Esophagus muscularis mucosa (tissue), 4 donors: ENCODE results near the gene SLC38A10. TPM values are rescaled to one million over a fixed set of nuclear protein-coding genes. Genes with fewer than 3 reads are reported as not detected.

Source experiments
- DNase-seq: peaks from one replicate; pipeline ENCODE4 v3.0.0-alpha.2; 2017; ENCODE audit errors: extremely low spot score
- H3K27ac ChIP-seq, 4 donors: fragments of 200-600 bp; sonication (generic); replicated peaks in 1 of 4; 1 replicate in 3 of 4; 2 replicates in 1 of 4; pipeline ENCODE4 v1.5.1; 2016 to 2019; ENCODE audit warnings: mild to moderate bottlenecking in 1 of 4
- H3K27me3 ChIP-seq, 4 donors: fragments of 200-600 bp; sonication (generic); one replicate each; pipeline versions ENCODE4 v1.5.1 to v1.6.0; 2016 to 2019
- H3K36me3 ChIP-seq, 4 donors: fragments of 200-600 bp; sonication (generic); one replicate each; pipeline ENCODE4 v1.5.1; 2016 to 2019
- H3K4me1 ChIP-seq, 4 donors: fragments of 200-600 bp; sonication (generic); one replicate each; pipeline ENCODE4 v1.5.1; 2016 to 2019
- H3K4me3 ChIP-seq, 4 donors: fragments of 200-600 bp; sonication (generic); 1 replicate in 2 of 4; 2 replicates in 2 of 4; pipeline ENCODE4 v1.5.1; 2016 to 2019; ENCODE audit warnings: mild to moderate bottlenecking in 4 of 4, moderate library complexity in 1 of 4
- H3K9me3 ChIP-seq, 4 donors: fragments of 200-600 bp; sonication (generic); 1 replicate in 3 of 4; 2 replicates in 1 of 4; pipeline ENCODE4 v1.5.1; 2016 to 2019
- EP300 ChIP-seq: sonication (generic); formaldehyde crosslinking; IDR thresholded peaks from one replicate; pipeline ENCODE4 v1.6.1; 2017; ENCODE audit warnings: antibody characterized with exemption
- POLR2A ChIP-seq: fragments of 450-650 bp; IDR thresholded peaks from one replicate; pipeline ENCODE4 v1.6.1; 2017; ENCODE audit warnings: antibody characterized with exemption, moderate library complexity, mild to moderate bottlenecking, low read depth
- POLR2AphosphoS5 ChIP-seq, 2 donors: sonication (generic); formaldehyde crosslinking; IDR thresholded peaks; one replicate each; pipeline ENCODE4 v1.6.1; 2017; ENCODE audit warnings: antibody characterized with exemption in 2 of 2
- WGBS: methylation state at CpG from one replicate; pipeline ENCODE4 v1.1.5; 2018; 5-methylcytosine and 5-hydroxymethylcytosine counted together
- intact Hi-C: fragments of 100-400 bp; cut with DNase I; formaldehyde crosslinking; loops from one replicate; pipeline ENCODE4 v1.15.1; 2023
- total RNA-seq, 4 donors: library from RNA; depleted of rRNA; stranded (reverse); fragments of >200 nt; gene quantifications; one replicate each; pipeline versions ENCODE4 v1.1.0 to v1.2.1, GENCODE V29; 2016
- TF ChIP-seq, protein P1 (sequence below), 3 experiments: fragments of 200-600 bp in 2 of 3; fragments of 450-650 bp in 1 of 3; sonication (generic) in 2 of 3; IDR thresholded peaks; one replicate each; pipeline ENCODE4 v1.5.1; 2017 to 2019; ENCODE audit warnings: antibody characterized with exemption in 3 of 3, mild to moderate bottlenecking in 2 of 3, moderate library complexity in 1 of 3

SLC38A10 gene
- total RNA-seq, 4 donors from 2014 or later = 78.0 to 103 (median 93.4) TPM

DNA sequence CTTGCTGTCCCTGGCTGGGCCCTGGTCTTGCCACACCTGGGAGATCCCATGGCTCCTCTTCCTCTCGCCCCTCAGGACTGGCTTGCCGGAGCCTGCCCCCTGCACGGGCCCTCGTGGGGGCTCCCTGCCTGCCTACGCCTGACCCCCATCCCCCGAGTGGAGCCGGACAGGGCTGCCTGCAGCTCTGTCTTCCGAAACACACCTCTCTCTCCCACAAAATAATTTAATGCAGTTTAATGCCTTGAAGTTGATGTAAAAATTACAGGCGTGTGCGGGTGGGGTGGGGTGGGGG lies 22.4 kb upstream of the SLC38A10 start:
- TF ChIP-seq, protein P1, sequence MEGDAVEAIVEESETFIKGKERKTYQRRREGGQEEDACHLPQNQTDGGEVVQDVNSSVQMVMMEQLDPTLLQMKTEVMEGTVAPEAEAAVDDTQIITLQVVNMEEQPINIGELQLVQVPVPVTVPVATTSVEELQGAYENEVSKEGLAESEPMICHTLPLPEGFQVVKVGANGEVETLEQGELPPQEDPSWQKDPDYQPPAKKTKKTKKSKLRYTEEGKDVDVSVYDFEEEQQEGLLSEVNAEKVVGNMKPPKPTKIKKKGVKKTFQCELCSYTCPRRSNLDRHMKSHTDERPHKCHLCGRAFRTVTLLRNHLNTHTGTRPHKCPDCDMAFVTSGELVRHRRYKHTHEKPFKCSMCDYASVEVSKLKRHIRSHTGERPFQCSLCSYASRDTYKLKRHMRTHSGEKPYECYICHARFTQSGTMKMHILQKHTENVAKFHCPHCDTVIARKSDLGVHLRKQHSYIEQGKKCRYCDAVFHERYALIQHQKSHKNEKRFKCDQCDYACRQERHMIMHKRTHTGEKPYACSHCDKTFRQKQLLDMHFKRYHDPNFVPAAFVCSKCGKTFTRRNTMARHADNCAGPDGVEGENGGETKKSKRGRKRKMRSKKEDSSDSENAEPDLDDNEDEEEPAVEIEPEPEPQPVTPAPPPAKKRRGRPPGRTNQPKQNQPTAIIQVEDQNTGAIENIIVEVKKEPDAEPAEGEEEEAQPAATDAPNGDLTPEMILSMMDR (IDR thresholded peaks at IDR 0.05) = no peak
- no peak for TF ChIP-seq POLR2AphosphoS5 (IDR thresholded peaks at IDR 0.05)
- no peak for TF ChIP-seq EP300
- TF ChIP-seq POLR2A = no peak
- intact Hi-C loops = no loop called here
- no peaks in the 10 kb centered on the region for H3K4me1 ChIP-seq
- H3K9me3 ChIP-seq = no peaks in the 10 kb centered on the region
- H3K4me3 ChIP-seq = no peak overlapping the region
- no peaks in the 10 kb centered on the region for H3K27me3 ChIP-seq
- DNase-seq = no peak
- H3K36me3 ChIP-seq = no peaks in the 10 kb centered on the region
- no peak overlapping the region for H3K27ac ChIP-seq
- WGBS = 87% methylated on average over 10 of the region's 10 CpGs

DNA sequence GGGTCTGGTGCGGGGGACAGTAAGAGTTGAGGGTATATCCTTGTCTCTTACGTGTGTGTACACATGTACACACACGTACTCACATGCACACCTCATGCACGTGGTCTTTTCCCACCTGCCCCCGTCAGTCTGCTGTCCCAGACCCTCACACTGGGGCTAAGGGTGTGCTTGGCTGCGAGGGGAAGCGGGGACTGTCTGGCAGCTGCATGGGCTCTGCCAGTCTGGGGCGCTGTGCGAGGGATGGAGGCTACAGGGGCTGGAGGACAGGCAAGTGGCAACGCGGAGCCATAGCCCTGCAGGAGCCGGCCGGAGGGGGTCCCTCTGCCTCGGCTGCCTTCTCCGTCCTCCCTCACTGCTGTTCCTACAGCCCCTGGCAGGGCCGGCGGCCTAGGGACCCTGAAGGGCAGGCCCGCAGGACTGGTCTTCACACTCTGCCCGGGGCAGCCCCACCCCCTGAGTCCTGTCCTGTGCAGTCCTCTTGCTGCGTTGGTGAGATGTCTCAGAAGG lies 20.8 kb upstream of the SLC38A10 start:
- Histone ChIP-seq H3K27me3 (no peaks in the 10 kb centered on the region), H3K36me3 (no peaks in the 10 kb centered on the region), H3K27ac (no peak overlapping the region), H3K4me3 (no peak overlapping the region), H3K4me1 (no peaks in the 10 kb centered on the region), H3K9me3 (no peaks in the 10 kb centered on the region)
- WGBS = 93% methylated on average over 8 of the region's 20 CpGs
- intact Hi-C loops = no loop called here
- no peak for DNase-seq
- TF ChIP-seq EP300 (no peak), POLR2A (no peak), POLR2AphosphoS5 (IDR thresholded peaks at IDR 0.05) (no peak)
- TF ChIP-seq, protein P1 (IDR thresholded peaks at IDR 0.05) = no peak

DNA sequence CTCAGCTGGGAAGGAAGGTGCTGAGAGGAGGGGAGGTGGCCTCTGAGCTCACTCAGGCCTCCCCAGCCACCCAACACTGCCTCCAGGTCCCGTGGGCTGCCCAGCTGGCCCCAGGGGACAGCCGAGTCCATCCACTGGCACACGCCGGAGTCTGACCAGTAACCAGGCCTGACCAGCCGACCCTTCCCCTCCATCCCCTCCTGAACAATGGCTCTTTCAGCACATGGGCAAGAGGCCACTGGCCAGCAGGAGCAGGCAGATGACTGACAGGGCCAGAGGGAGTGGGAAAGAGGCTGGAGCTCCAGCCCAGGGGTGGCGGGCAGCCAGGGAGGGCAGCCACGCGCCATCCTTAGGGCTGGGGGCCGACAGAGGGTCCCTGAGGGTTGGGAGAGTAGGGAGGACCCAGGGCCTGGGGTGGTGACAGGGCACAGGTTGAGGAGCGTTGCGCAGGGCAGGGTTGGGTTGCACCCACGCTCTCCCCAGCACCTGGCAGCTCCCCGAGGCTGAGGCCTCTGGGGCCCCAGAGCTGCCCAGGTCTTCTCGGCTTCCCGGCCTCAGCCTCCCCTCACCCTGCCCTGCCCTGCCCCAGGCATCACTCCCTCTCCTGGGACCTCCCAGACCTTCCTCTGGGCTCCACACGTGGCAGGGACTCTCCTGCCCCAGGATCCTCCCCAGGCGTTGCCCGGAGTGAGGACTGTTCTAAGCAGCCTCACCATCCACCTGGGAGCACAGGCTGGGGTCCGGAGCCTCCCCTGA lies 20.2 kb upstream of the SLC38A10 start:
- no peaks in the 10 kb centered on the region for H3K36me3 ChIP-seq
- H3K27ac ChIP-seq = no peak overlapping the region
- H3K9me3 ChIP-seq = no peaks in the 10 kb centered on the region
- no peak overlapping the region for H3K4me3 ChIP-seq
- no peak for DNase-seq
- intact Hi-C loops = no loop called here
- TF ChIP-seq POLR2AphosphoS5 (IDR thresholded peaks at IDR 0.05) (no peak), EP300 (no peak), POLR2A (no peak)
- TF ChIP-seq, protein P1 (IDR thresholded peaks at IDR 0.05) = no peak
- no peaks in the 10 kb centered on the region for H3K27me3 ChIP-seq
- peaks cover 1 to 4% (median 3%) of the 10 kb centered on the region in 4 donors for H3K4me1 ChIP-seq
- WGBS = 92% methylated on average over 11 of the region's 19 CpGs

DNA sequence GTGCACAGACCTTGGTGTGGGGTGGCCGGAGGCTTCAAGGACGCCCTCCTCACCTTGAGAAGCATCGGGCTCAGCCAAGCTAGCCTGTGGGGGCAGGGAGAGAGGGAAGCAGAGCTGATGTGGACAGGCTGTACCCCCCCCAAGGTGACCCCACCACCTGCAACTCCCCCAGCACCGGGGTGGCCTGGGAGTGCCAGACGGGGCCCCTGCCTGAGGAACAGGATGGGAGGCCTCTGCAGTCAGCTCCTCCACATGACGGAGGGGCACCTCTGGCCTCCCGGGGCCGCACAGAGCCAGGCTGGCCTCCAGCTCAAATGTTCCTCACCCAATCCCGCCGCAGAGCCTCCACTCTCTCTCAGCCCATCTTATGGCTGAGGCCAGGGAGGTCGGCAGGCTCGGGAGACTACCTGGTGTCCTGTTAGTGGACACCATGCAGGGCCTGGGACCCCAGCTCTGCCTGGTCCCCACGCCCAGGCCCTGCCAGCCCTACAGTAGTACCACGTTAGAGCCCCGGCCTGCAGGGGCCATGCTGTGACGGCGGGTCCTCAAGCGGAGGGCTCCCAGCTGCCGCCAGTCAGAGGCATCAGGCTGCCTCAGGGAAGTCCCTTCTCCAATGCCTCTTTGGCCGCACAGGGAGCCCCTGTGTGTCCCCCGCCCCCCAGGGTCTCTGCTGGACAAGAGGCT lies 19.4 kb upstream of the SLC38A10 start:
- 94% methylated on average over 3 of the region's 21 CpGs for WGBS
- Histone ChIP-seq H3K9me3 (no peaks in the 10 kb centered on the region), H3K4me1 (peaks cover 9 to 12% (median 11%) of the 10 kb centered on the region in 4 donors), H3K27ac (no peak overlapping the region), H3K27me3 (no peaks in the 10 kb centered on the region), H3K4me3 (no peak overlapping the region), H3K36me3 (no peaks in the 10 kb centered on the region)
- TF ChIP-seq EP300 (no peak), POLR2A (no peak), POLR2AphosphoS5 (IDR thresholded peaks at IDR 0.05) (no peak)
- TF ChIP-seq, protein P1 (IDR thresholded peaks at IDR 0.05) = no peak
- no peak for DNase-seq
- intact Hi-C loops = no loop called here
